ENCODE data around the gene DLD.
A peak's percentile ranks its signal among the peaks of the same experiment; 100 is the strongest.
"Not testable (repeated sequence)": the region's sequence is repeated elsewhere in the genome, so short reads cannot be mapped to it uniquely, and the experiment has no call there.

DLD gene

GRCh38 chr7:107890962-107891635 is at the start of gene DLD:
Gene DLD, plus strand, starts transcription at chr7:107891183. Its CDS starts 68 bp downstream, at chr7:107891251.
- peak; percentile 89 to 91 (median 90) for DNase-seq (ENCODE audit: low read depth in 3 of 3)

GRCh38 chr7:107842213-107842612 is 48.8 kb upstream of the DLD start:
- no peak for DNase-seq (ENCODE audit: low read depth in 3 of 3)

- no peak for DNase-seq (ENCODE audit: low read depth in 3 of 3)
These were observed 47.8 kb upstream of the DLD start for GRCh38 chr7:107843184-107843583.

- DNase-seq (ENCODE audit: low read depth in 3 of 3), result no peak
These were observed 44.7 kb upstream of the DLD start for GRCh38 chr7:107846324-107846723.

GRCh38 chr7:107847168-107847835 is 43.7 kb upstream of the DLD start:
- no peak for DNase-seq (ENCODE audit: low read depth in 3 of 3)

GRCh38 chr7:107847836-107848175 is 43.2 kb upstream of the DLD start:
- not testable (repeated sequence) for DNase-seq (ENCODE audit: low read depth in 3 of 3)

- not testable (repeated sequence) for DNase-seq (ENCODE audit: low read depth in 3 of 3)
These were observed 42.8 kb upstream of the DLD start for GRCh38 chr7:107848211-107848610.

GRCh38 chr7:107850216-107850615 is 40.8 kb upstream of the DLD start:
- no peak for DNase-seq (ENCODE audit: low read depth in 3 of 3)

GRCh38 chr7:107850643-107851042 is 40.3 kb upstream of the DLD start:
- DNase-seq (ENCODE audit: low read depth in 3 of 3), result no peak

GRCh38 chr7:107854454-107854853 is 36.5 kb upstream of the DLD start:
- no peak for DNase-seq (ENCODE audit: low read depth in 3 of 3)

GRCh38 chr7:107854989-107855388 is 36.0 kb upstream of the DLD start:
- DNase-seq (ENCODE audit: low read depth in 3 of 3), result no peak

GRCh38 chr7:107856806-107857540 is 34.0 kb upstream of the DLD start:
- no peak for DNase-seq (ENCODE audit: low read depth in 3 of 3)

- DNase-seq (ENCODE audit: low read depth in 3 of 3), result no peak
These were observed 33.5 kb upstream of the DLD start for GRCh38 chr7:107857541-107857912.

- no peak for DNase-seq (ENCODE audit: low read depth in 3 of 3)
These were observed 32.7 kb upstream of the DLD start for GRCh38 chr7:107858280-107858679.

- no peak for DNase-seq (ENCODE audit: low read depth in 3 of 3)
These were observed 30.6 kb upstream of the DLD start for GRCh38 chr7:107860279-107860961.

- DNase-seq (ENCODE audit: low read depth in 3 of 3), result no peak
These were observed 29.9 kb upstream of the DLD start for GRCh38 chr7:107860981-107861652.

GRCh38 chr7:107865956-107866775 is 24.8 kb upstream of the DLD start:
- DNase-seq (ENCODE audit: low read depth in 3 of 3), result peak in 1 of 3 donors; percentile 22

- DNase-seq (ENCODE audit: low read depth in 3 of 3), result no peak
These were observed 23.0 kb upstream of the DLD start for GRCh38 chr7:107867858-107868466.

- DNase-seq (ENCODE audit: low read depth in 3 of 3), result no peak
These were observed 20.5 kb upstream of the DLD start for GRCh38 chr7:107870427-107871000.

GRCh38 chr7:107874111-107874510 is 16.9 kb upstream of the DLD start:
- DNase-seq (ENCODE audit: low read depth in 3 of 3), result no peak

All from stimulated activated CD4-positive, alpha-beta T cell treated with anti-CD3 and anti-CD28 coated beads, TNF-alpha, amount 100 ng/mL, for 48 hours (primary cell).